Suppressor macrophage treated with lipopolysaccharide for 4 hours (primary cell): Measurements from ENCODE around the gene TRIM15.

Experiments
- DNase-seq: peaks from one replicate; pipeline ENCODE4 v3.0.0-alpha.2; 2020

TRIM15 gene

DNA sequence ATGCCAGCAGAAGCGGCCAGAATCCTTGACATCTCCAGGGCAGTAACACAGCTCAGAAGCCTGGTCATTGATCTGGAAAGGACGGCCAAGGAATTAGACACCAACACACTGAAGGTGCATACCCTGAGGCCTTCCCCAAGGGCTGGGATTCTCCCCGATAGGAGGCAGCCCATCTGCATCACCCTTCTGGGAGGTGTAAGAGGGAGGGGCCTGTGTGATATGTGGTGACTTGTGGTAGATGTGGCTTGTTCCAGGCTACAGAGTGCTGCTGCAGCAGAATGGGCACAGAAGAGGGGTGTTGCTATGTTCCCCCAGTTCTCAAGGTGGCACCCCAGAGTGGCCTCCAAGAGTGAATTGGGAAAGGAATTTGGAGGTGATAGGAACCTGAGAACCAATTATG lies 16.2 kb upstream of the TRIM15 start:
- no peak for DNase-seq

DNA sequence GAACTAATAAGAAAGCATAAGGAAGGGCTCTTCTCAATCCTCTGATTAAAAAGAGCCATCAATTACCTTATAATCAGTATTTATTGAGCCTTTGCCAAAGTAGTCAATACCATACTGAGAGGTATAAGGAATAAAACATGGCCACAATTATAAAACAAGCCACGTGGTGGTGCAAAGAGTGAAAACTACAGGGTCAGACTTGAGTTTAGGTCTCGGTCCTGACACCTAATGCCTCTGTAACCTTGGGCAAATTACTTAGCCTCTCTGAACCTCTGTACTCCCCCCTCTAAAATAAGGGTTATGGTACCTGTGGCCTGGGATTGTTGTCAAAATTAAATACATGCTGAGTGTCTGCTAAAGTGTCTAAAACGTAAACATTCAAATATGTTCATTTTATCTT lies 14.1 kb upstream of the TRIM15 start:
- DNase-seq, result no peak

DNA sequence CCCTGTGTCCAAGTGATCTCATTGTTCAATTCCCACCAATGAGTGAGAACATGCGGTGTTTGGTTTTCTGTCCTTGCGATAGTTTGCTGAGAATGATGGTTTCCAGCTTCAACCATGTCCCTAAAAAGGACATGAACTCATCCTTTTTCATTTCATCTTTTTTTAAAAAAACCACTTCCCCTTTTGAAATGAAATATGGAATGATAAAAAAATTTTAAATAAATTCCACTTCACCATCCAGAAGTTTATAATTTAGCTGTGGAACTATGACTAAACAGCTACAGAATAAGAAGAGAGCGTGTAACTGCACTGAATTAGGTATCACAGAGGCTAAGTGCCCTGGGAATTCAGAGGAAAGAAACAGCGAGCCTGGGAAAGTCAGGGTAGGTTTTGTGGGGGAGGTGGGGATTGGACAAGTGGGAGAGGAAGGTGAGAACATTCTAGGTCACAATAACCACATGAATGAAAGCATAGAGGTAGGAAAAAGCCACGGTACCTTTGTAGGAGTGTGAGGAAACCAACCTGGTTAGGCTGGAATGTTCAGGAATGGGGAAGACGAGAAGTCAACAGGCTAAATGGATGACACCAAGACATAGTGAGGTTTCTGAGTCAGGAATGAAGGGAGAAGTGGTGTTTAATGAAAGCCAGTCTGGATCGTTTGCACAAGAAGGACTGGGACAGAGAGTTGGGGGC lies 13.3 kb upstream of the TRIM15 start:
- DNase-seq, result peak; percentile 27

DNA sequence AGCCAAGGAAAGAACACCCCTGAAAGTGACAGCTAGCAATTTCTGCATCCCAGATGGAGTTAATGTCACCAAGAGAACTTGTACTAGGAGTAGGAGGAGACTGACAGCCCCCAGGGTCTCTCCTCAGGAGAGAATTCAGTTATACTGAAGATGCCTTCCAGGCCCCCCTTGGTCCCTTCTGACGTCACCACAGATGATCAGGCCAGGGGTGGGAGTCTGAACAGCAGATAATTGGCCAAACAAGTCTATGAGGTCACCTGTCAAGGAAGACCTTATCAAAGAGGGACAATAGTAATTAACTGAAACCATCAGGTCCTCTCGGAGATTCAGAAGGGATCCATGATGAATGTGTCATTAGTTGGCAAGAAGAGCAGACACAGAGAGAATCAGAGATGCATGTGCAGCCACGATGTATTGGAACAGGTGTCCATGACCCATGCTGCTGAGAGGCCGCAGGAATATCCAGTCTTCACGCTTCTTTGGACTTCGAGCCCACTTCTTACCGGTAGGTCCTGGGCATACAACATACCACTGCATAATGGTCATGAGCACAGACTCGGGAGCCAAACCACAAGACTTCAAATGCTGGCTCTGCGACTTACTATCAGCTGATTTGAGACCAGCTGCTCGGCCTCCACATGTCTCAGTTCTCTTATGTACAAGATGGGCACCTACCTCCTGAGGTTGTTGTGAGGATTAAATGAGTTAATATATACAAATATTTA lies 12.5 kb upstream of the TRIM15 start:
- no peak for DNase-seq

DNA sequence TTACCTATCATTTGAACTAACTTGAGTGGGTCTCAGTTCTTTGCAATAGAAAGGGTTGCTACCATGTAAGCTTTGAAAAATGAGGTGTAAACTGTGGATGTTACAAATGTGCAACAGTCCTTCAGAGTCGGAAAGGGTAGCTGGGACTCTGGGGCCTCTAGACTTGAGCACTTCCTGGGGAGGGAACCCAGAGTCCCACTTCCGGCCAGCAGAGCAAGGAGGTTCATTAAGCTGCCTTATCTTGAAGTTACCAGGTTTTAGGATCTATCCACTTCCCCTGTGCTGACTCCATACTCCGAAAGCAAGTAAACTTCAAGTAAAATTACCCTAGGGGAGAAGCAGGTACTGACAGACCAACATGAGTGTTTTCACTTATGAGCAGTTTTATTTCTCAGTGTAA lies 11.8 kb upstream of the TRIM15 start:
- DNase-seq, result no peak

DNA sequence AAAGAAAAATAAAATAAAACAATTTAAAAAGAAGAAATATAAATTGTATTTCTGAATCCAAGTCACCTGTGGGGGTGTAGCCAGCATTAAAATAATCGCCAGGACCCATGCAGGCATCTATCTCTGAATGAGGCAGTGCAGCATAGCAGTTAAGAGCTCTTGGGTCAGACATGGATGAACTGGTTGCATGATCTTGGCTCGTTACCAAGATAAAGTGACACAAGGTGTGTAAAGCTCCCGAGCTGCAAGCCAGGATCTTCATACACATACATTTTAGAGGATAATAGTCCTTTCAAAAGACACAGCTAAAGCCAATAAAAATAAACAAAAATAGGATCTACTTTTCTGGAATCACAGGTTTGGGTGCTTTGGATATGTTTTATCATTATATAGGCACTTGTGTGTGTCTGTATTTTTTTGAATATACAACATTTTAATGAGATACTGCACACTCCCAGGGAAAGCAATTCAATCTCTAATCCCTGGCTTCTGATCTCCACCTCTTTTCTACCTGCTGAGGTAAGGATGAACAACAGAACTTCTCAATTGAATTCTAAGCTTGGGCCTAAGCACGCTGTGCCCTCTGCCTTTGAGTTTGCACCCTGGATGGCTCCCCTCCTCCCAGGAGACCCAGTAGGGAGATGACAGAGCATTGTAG lies 11.2 kb upstream of the TRIM15 start:
- DNase-seq, result no peak

DNA sequence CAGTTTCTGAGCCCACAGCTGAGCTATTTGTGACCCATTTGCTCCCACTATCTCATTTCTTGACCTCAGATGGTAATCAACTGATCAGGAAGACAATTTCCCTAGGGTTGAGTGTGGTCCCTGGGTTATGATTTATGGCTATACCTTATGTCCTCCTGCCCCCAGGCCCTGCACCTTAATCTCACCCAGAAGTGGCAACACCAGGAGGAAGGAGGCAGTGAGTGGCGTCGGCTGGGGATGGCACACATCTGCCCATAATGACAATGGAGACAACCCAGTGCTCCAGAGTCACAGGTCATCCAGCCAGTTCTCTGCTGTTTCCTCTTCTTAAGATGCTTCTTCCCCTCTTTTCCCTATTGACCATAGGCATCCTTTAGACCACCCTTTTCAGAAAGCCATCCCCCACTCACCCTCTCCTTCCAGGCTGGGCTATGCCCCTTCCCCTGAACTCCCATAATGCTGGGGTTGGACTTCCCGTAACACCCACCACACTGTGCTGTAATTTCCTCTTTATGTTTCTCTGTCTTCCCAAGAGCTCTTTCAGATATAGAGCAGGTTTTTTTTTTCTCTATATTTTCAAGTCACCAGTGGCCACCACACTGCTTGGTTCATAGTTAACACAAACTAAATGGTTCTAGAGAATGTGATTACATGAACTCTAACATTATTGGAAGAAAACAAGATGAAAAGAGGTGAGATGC lies 10.3 kb upstream of the TRIM15 start:
- no peak for DNase-seq

DNA sequence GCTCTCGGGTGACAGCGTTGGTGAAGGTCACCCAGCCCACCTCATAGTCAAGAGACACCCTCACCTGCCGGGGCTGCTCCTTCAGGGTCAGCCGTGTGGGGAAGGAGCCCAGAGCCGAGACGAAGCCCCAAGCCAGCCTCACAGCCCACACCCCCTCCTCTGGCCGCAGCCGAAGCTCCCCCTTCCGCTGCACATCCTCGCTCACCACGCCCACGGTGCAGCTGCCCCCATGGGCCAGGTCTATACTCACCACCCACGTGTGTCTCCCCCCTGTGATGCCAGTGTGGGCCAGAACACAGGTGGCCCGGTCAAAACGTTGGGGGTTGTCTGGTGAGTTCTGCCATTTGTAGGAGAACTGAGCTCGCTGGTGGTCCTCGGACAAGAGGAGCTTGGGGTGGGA lies 9.3 kb upstream of the TRIM15 start:
- no peak for DNase-seq

DNA sequence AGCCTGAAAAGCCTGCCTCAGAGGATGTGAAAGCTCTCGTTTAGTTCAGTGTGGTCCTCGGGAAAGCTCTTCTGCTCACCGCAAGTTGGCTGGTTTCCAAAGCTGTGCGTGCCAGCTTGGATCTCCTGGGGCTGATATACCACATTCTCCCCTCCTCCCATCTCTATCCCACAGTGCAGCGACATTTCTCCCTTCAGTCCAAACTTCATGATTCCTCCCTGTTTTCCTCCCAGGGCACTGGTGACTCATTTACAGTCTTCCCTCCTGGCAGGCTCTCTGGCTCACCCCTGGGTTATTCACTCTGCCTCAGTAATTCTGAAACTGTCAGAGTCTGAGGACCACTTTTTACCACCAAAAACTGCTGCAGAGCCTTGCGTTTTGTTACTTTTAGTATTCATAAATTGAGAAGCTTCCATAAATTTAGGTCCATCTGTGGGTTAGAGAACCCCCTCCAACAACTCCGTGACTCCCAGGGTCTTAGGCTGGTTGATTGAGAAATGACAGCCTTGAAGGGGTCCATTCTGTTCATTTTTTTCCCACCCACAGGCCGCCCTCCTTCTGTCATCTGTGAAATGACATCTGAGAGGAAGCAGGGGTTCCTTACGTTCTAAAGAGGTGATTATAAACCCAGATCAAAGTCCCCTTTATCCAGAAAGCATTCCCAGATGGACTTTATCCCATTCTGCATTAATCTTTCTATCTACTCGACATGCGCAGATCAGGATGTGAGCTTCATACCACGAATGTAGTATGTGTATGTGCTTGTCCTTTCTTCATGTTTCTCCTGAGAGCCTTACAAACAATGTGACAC lies 8.4 kb upstream of the TRIM15 start:
- peak; percentile 19 for DNase-seq

DNA sequence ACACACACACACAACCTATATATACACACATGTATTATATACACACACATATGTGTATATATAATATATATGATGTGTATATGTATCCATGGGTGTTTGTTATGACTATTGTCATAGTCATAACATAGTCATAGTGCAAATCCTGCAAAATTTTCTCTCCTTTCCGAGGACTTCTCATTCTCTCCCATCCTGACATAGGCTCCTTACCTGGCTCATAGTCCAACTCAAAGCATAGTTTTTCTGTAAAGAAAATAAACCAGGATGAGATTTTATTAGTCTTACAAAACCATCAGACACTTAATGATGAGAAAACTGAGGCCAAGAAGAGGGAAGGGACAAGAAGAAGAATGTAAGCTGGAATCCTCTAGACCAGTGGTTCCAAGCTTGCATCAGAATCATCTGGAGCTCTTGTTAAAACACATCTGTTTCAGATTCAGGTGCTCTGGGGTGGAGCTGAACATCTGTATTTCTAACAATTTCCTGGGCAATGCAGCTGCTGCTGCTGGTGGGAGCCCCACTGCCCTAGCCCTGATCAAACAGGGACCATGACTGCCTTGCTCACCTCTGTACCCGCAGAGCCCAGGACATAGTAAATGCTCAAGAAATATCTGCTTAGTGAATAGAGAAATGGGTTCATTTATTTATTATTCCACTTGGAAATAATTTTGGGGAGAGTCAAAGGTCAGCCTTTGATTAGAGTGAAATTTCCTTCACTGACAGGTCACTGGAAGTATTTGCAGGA lies 7.7 kb upstream of the TRIM15 start:
- DNase-seq, result no peak

DNA sequence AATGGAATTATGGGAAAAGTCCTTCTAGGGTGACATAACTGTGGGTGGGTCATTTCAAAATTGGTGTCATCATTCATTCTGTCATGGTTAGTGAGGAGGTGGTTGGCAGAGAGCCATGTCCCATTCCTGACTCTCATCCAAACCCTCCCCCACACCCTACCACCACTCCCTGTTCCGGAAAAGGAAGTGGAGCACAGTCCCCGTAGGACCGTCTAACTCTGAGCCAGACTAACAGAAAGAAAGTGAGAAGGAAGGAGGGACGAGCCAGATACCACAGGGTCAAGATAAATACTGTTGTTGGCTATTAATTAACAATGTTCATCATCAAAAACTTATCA lies 7.1 kb upstream of the TRIM15 start:
- peak; percentile 82 for DNase-seq

DNA sequence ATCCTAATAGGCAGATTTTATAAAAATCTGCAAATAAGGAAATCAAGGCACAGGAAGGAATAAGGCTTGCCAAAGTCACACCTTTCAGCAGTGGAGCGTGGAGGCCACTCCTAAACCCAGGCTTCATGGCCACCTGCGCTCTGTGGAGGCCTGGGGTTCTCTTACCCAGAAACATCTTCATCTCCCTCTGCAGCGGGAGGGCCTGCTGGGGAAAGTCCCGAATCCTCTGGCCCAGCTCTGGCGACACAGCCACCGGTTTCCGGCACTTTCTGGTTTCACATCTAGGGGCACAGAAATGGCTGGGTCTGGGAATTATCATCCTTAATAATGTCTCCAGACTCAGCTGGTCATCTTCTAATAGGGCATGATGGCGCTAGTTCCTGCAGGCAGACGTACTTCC lies 6.6 kb upstream of the TRIM15 start:
- no peak for DNase-seq

DNA sequence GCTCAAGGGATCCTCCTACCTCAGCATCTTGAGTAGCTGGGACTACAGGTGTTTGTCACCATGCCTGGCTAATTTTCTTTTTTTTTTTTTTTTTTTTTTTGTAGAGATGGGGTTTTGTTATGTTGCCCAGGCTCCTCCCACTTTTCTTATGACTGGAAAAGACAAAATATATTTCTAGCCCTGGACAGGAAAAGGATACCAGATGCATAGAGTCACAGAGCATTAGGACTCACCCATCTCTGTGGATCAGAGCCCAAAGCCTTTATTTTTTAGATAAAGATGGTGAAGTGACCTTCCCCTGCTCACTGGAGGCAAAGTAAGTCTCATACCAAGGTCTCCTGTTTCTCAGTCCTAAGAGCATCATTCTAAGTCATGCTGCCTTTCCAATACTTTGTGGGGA lies 5.8 kb upstream of the TRIM15 start:
- no peak for DNase-seq

DNA sequence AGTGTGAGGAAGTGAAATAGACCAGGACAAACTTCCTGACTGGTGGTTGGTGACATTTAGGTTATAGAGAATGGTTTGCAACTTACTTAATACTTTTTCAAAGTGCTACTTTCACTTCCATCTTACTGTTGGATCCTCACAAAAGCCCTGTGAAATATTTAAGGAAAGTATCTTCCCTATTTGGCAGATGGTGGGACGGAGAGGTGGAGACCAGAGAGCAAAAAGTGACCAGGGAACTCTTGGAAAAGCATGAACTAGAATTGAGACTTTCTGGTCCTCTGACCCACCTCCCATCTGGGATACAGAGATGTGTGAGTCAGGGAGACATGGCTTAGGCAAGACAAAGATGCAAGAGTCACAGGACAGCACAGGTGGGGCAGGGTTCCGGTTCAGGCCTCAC lies 5.3 kb upstream of the TRIM15 start:
- peak; percentile 40 for DNase-seq

DNA sequence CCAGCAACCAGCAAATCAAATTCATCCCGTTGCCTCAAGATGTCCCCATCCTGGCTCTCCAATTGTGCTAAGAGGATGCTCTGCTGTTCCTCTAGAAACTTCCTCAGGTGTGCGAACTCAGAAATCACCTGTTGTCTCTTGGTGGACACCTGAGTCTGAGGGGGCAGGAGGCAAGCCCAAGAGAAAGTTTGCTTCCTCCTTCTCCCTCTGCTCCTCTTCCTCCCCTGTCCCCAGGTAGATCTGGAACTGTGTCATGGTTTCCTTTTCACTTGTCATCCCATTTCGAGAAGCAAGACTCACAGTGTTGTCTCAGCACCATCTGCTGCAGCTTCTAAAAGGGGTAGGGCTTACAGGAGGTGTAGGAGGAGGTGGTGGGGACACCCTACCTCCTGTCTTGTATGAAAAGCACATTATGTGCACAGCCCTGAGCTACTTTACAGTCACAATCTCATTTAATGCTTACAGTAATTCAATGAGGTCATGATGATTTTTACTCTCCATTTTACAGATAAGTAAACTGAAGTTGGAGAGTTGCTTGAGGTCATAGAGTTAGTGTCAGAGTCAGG lies 4.8 kb upstream of the TRIM15 start:
- no peak for DNase-seq

DNA sequence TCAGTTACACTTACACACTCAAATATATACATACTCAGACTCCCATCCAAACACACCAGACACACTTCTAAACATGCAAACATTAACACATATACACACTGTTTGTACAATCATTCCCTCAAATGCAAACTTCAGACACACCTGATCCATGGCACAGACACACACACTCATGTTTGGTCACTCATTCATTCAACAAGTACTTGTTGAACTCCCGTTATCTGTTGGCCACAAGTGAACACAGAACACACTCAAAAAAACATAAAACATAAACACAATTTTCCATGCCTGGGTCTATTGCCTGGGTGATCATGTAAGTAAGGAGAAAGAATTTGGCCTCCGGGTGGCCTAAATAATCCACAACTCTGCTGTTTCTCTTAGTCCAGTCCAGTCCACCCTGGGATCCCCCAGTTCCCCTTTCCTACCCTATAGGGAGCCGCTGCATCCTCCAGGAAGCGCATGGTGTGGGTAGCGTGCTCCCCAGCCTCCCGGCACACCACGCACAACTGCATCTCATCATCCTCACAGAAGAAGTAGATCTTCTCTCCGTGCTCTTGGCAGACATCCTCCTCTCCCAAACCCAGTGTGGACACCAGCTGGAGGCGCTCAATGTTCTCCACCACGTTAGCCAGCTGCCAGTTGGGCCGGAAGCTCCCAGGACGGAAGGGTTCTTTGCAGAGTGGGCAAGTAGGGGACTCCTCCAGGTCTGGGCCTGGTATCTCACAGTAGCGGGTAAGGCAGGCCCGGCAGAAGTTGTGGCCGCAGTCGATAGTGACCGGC lies 3.1 kb upstream of the TRIM15 start:
- no peak for DNase-seq

DNA sequence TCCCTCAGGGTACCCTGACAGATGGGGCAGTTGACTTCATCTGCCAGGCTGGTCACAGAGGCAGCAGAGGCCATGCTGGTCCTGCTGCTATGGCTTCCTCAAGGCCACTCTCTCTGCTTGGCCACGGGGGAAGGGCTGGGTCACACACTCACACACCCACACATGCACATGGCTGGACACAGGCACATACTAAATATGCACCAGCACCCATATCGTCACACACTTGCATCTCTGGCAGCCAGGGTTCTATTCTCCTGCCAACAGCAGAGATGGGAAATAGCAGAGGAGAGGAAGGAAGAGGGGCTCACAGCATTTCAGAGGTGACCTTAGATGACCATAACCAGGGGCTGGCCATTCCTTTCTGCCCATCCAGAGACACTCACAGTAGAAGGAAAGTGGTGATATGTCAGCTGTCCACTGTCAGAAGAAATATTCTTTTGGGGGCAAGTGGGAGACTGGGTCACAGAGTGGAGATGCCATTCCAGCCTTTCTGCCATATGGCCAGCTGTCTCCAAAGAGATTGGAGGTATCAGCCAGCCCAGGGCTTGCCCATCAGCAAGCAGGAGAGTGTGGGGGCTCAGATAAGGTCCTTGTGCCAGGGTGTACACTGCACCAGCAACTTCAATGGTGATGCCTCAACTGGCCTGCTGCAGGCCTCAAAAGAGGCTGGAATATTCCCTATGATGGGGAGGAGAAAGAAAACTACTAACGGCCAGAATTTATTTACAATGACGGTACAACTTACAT lies 2.4 kb upstream of the TRIM15 start, which contains the start of gene TRIM10:
Gene TRIM10 (minus strand): TSS at position 427 of the 747 bp plus-strand sequence. CDS start 353 bp downstream, at position 74.
- DNase-seq, result no peak

DNA sequence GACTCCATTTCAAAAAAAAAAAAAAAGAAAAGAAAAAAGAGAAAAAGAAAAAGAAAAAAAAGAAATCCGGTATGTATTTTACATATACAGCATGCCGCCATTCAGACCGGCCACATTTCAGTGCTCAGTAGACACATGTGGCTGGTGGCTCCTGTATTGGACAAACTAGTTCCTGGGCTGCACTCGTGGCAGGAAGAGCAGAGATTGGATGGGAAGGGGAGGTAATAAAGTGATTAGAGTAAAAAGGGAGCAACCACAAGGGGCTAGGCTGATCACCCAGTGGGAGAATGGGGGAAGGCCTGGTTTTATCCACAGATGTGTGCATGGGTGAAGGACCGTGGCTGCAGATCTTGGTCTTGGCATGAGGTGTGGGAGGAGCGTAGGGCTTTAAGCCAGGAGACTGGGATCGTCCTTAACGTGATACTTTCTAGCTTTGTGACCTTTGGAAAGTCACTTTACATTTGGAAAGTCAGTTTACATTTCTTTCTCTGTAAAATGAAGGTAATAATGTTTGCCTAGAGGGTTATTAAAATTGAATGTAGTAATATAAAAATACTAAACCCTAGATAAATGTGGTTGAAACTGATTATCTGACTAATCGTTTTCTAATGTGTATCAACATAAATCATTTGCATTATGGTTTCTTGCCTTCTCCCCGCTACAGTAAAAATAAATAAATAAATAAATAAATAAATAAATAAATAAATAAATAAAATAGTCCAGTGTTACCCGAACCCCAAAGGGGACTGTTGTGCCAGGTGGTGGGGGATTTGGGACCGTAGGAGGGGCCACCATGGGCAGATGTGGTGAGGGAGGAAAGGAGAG lies 869 bp upstream of the TRIM15 start:
- no peak for DNase-seq
